GM19043 (cell line): ENCODE results near the gene RASA3.

ENCODE experiments used
- ATAC-seq: cut with Tn5 transposase; IDR thresholded peaks from one replicate; pipeline ENCODE4 v1.9.1; 2021; ENCODE audit warnings: low read depth; ENCODE audit not compliant: unreplicated experiment

Gene RASA3

DNA sequence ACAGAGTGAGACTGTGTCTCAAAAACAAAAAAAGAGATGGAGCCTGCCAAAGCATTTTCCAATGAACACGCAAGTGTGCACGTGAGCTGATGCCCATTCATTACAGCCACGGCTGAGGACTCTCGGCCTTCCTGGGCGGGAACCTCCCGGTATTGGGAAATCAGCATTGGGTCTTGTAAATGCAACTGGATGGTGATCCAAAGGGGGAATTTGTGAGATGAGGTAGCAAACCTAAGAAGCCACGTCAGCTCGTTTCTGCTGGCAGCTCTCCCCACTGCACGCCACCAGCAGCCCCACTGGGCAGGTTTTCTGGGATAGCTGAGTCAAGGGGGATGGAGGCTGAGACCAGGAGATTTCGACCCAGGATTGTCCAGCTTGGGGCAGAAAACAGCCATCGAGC is 170.0 kb downstream of the RASA3 start:
- no peak for ATAC-seq

DNA sequence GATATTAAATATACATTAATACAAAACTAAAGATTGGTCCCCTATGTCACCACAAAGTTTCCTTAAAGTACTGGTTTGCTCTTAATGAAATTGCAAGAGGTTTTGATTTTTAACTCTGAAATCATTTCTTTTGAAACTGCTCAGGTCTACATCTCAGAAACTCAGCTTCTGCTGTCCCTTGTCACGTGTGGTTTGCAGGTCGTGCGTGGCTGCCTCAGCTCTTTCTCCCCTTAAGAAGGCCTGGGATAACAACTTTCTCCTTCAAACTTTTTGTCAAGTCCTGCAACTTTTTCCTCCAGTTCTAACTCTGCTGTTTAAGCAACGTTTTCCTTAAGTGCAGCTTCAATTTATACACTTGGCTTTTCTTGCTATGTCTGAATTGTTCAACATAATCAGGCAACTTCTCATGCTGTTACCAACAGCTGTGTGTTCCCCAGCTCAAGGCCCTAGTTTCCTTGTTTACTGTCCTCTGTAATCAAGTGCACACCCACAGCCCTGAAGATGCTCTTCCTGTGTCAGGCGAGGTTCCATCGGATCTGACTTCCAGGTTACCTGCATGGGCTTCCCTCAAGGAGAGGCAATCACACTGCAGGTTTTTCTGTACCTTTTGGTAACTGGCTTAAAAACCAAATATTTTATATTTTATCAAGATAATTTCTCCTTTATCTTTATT is 172.0 kb downstream of the RASA3 start:
- no peak for ATAC-seq

DNA sequence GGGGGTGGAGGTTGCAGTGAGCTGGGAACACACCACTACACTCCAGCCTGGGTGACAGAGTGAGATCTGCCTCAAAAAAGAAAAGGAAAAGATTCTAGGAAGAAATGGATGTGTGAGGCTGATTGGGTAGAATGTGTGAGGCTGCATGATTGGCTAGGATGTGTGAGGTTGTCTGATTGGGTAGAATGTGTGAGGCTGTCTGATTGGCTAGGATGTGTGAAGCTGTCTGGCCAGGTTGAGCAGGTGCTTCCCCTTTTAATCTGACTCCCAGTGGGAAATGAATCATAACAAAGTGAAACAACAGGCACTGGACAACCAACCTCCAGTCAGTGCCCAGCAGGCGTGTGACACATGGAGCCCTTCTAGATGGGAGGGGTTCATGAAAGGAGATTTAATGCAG is 173.2 kb downstream of the RASA3 start:
- no peak for ATAC-seq

DNA sequence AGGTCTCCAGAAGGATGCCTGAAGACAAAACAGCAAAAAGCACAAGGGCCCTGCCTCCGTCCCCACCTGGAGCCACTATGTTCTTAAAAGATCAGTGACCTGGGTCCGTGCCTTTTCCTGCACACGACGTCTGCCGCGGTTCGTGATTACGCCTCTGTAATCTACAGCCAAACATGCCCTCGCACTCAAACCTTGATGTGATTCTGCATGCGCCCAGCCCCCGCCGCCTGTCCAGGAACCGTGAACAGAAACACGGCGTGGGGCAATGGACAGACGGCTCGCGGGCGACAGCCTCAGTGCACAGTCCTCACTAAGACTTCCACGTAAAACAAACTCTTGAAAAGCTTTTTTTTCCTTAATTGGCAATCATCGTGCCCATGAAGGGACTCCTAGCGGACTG is 174.1 kb downstream of the RASA3 start:
- no peak for ATAC-seq

DNA sequence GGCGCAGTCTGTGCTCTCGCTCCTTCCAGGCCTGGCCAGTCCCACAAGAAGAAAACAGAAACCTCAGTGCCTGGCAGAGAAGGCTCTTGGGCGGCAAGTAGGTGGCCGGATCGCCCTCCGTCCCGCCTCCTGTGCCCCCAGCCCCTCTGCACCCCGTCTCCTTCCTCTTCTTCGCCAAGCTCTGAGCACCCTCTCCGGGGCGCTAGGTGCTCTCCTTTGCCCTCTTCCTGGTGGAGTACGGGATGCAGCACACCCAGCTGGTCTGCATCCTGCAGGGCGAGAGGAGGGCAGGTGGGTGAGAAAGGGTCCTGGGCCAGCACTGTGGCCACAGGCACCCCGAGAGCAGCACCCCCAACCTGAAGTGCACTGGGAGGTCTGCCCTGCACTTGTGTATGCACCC is 175.9 kb downstream of the RASA3 start:
- no peak for ATAC-seq

DNA sequence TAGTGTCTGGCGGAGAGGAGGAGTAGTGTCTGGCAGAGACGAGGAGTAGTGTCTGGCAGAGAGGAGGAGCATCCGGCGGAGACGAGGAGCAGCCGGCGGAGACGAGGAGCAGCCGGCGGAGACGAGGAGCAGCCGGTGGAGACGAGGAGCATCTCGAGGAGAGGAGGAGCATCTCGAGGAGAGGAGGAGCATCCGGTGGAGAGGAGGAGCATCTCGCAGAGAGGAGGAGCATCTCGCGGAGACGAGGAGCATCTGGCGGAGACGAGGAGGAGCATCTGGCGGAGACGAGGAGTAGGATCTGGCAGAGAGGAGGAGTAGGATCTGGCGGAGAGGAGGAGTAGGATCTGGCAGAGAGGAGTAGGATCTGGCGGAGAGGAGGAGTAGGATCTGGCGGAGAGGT is 176.7 kb downstream of the RASA3 start:
- no peak for ATAC-seq

DNA sequence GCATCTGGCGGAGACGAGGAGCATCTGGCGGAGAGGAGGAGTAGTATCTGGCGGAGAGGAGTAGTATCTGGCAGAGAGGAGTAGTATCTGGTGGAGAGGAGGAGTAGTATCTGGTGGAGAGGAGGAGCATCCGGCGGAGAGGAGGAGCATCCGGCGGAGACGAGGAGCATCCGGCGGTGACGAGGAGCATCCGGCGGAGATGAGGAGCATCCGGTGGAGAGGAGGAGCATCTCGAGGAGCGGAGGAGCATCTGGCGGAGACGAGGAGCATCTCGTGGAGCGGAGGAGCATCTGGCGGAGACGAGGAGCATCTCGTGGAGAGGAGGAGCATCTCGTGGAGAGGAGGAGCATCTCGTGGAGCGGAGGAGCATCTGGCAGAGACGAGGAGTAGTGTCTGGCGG is 177.2 kb downstream of the RASA3 start:
- ATAC-seq, result no peak

DNA sequence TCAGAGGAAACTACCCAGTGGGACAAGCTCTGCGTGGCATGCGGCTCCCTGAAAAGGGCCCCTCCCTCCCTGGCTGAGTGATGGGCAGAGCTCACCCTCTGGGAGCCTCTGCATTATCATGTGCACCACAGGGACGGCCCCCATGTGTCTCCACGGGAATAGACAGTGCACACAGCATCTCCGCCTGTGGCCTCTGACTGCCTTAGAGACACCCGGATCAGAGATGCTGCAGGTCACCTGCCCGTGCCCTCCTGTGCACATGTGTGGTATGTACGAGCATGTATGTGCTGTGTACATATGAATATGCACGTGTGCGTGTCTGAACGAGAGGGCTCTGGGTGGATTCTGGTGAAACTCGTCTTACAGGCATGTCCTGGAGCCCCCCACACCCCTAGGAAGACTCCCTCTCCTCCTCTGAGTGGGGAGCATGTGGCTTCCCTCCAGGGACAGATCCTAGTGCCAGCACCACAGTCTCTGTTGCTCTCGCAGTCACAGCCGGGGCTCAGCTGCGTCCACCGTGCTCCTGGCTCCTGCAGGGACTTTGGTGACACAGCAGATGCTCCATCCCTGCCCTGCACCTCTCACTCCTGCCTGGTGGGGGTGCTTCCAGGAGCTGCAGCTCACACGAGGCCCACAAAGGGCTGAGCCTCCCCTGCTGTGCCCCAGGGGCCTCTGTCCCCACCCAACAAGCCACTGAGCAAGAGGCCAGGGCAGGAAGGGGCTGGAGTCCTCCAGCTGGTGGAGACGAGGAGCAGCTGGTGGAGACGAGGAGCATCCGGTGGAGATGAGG is 178.2 kb downstream of the RASA3 start:
- no peak for ATAC-seq

DNA sequence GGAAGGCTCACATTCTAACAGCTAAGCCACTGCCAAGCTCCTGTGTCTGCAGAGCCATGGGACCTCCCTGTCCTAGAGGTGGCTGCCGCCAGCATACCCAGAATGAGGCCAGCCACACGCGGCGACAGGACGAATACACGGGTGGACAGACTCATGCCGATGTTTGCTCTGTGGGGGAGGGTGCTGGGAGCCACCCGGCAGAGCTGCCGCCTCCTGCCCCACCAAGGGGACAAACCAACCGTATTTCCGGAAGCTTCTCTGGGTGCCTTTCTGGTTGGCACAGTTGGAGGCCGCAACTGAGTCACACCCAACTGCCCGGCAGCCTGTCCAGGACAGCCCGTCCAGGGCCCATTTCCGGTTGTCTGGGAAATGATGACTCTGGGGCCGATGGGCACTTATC is 178.9 kb downstream of the RASA3 start:
- ATAC-seq, result no peak

DNA sequence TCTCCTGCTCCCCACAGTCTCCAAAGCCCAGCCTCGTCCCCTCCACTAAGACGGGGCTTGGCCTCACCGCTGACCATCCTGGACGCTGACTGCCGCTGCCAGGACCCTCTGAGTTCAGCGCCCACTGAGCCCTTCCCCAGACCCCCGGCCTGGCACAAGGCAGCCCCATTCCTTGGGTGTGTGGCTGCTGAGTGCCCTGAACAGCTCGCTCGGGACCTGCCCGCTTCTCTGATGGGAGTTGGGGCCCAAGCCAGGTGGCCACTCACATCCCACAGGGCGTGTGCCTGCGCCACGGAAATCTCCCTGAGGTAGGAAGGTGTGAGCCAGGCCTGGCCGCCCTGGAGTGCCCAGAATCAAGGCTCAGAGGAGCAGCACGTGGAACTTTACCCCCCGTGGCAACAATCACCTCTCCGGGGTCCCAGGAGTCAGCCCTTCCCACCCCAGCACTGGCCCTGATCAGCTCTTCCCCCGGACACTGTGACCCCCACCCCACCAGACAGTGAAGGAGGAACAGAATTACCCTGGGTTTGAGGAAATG is 179.4 kb downstream of the RASA3 start:
- ATAC-seq, result no peak

DNA sequence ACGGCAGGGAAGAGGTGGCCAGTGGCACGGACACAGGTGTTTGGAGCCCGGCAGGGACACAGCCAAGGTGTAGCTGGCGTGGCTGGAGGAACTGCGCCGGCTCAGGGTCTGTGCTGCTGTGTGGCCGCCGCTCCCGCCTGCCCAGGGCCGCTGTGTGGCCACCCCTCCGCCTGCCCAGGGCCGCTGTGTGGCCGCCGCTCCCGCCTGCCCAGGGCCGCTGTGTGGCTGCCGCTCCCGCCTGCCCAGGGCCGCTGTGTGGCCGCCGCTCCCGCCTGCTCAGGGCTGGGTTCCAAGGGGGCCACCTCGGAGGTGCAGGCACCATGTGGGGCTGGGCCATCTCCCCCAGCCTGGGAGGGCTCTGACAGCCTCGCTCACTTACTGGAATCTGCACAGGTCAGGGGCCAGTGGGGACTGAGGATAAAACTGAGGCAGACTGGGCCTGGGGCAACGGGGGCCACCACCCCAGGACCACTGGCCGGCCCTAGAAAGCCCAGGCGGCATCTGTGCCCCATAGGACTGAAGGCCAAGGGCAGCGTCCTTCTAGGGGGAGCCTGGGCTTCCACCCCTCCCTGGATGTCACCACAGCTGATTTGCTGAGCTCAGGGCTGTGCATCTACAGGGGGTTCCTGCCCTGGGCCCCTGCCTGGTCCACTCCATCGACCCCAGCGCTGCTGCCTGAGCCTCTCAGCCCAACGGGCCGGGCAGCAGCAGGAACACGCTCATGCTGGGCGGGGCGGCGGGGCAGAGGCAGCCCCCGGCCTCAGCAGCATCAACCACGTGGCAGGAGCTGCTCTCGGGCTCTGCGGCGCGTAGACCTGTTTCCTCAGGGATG is 180.1 kb downstream of the RASA3 start:
- no peak for ATAC-seq

DNA sequence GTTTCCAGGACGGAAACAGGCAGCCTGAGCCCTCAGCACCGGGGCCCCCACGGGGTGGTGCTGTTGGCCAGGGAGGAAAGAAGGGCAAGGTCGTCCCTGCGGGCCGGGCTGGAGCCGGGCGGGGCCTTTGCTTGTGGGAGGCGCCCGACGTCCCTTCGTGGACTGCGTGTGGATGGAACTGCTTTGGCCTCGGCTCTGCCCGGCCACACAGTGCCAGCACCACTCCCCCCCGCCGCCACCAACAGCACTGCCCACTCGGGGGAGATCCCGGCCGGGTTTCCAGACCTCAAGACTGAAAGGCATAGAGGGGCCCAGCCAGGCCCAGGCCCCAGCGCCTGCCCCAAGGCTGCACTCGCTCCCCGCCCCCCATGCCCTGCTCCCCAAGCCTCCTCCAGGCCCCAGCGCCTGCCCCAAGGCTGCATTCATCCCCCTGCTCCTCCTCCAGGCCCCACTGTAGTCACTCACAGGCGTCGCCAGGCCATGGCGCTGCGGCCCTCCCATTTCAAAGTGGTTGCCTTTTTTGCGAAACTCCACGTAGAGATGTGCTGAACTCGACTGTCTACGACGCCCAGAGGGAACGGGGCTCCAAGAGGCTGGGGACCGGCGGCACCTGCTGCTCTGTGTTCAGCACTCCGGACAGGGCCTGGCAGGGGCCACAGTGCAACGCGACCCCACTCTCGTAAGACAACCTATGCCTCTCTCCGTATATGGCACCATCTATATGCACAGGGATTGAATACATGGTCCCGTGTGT is 181.0 kb downstream of the RASA3 start:
- peak; percentile 83 for ATAC-seq

DNA sequence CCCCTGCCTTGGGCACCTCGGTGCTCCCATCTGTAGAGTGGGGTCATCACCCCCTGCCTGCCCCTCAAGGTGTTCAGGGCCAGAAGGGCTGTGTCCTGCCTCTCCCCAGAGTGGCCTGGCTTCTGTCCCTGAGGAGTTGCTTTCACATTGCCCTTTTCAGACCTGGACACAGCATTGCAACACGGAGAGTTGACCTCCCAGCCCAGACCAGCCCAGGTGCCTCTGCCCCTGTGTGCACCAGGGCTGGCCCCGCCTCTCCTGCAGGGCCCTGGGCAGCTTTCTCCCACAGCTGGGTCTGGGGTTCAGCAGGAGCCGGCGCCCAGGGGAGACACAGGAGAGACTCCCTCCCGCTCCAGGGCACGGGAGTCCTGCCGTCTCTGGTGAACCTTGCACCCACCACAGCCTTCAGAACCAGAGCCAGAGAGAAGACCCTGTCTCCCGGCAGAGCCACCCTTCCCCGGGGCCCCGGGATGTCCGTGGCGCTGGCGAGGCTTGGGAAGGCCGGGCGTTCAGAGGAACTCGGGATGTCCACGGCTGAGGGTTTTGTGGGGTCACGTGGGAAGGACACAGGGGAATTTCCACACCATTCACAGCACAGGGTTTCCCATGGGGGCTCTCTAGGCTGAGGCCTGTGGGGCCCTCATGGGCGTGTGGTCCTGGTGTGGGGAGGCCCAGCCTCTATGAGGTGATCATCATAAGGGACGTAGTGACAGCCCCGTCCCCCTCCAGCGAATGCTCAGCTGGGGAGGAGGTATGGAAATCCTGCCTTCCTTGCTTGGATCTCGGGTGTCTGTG is 181.8 kb downstream of the RASA3 start:
- peak; percentile 23 for ATAC-seq

DNA sequence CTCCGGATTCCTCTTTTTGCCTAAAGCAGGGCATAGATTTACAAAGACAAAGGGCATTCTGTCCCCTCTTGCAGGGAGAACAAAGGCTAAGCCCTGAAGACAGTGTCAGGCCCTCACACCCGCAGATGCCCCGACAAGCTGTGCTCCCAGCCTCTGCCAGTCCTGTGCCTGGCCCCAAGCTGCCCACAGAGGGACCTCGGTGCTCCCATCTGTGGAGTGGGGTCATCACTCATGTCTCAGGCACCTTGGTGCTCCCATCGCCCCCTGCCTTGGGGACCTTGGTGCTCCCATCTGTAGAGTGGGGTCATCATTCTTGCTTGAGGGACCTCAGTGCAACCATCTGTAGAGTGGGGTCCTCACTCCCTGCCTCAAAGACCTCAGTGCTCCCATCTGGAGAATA is 182.9 kb downstream of the RASA3 start:
- ATAC-seq, result no peak

DNA sequence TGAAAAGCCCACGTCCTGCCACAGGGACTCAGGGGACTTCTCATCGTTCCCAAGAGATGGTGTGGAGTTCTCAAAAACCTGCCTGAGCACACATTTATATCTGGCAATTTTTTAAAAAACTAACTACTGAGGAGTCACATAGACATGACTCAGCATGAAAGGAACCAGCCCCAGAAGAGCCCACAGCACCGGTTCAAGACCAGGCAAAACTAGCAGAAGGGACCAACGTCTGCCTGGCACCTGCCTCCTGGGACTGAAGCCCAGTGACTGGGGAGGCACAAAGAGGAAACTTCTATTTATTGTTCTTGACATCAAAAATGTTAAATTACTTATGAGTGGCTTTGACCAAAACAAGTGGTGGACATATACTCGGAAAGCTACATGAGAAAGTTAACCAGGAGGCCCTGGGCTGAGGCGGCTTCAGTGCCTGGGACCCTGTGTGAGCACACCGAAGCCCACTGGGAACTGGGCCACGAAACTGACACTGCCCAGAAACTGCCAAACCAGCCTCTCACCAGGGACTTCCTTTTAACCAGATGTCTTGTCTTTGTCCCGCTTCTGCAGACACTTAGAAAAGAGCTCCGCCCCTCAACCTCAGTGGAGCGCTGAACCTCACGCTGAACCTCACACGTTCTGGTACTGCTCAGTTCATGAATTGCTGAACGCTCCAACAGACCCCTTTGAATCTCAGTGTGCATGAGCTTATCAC is 184.2 kb downstream of the RASA3 start:
- no peak for ATAC-seq

DNA sequence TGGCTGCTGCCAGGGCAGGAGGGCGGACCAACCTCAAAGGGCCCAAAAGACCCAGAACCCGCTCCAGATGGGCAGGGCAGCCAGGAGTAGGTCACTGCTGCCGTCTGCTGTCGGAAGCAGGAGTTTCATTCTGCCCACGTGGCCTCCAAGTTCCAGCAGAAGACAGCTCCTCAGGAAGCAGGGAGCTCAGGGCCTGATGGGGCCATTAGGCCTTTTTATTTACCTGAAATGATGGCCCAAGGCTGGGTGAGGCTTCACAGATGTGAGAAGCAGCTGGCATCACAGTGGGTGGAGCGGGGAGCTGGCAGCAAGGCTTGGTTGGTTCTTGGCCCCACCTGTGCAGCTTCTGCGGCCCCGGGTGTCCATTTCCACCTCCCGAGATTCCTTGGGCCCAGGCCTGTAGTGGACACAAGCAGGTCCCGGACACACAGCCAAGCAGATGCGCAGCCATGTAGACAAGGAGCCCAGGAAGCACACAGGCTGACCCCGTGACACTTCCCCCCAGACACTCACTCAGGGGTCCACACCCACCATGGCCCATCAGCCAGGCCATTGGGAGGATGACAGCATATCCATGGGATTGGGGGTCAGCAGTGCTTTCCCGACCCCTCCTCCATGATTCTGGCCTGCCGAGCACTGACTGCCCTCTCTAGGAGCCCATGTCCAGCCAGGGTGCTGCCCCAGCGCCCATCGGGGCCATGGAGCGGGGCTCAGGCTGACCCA is 185.0 kb downstream of the RASA3 start:
- ATAC-seq, result no peak

DNA sequence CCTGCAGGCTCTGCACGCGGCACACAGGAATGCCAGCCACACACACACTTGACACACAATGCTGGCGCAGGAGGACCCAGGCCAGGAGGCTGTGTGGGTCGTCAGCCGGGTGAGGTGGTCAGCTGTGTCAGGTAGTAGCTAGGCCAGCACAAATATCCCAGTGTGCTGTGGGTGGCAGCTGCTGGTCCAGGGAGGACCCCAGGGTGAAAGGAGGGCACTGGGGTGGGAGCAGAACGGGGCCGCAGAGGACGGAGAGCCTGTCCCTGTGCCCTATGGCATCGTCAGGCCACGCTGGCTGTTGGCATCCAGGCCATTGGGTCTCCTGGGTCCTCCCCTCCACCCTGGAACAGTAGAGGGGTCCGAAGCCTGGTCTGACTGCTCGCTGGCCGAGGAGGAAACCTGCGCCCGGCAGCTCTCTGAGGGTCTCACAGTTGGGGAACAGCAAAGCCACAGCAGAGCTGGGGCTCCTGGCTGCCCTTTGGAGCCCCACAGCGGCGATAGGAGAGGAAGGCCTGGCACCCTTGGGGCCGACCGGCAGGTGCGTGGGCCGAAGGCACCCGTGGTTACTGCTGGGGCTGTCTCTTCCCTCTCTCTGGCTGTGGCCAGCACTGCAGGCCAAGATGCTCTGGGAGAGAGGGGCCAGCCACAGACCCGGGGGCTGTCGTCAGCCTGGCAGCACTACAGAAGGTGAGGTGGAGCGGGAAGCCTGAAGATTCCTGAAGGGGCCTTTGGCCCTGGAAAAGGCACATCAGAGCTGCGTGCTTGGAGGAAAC is 185.8 kb downstream of the RASA3 start:
- ATAC-seq, result no peak
